GM12878 (cell line): ENCODE measurements around the gene ADCY1. TPM values are rescaled to one million over a fixed set of nuclear protein-coding genes. Genes with fewer than 3 reads are reported as not detected.

Experiments used
- ATAC-seq: fragments of 200-7000 bp; cut with Tn5 transposase; 3 replicates; pipeline ENCODE4 v1.9.1; 2020; ENCODE audit warnings: mild to moderate bottlenecking, moderate library complexity
- BruUV-seq: library from RNA; stranded (reverse); fragments of 400-500 nt; replicated peaks from 2 replicates; lab custom pipeline; 2021; lab: Mats Ljungman, UMichigan
- CTCF ChIA-PET: fragments of 300-600 bp; sonication (Branson Sonifier 250); formaldehyde crosslinking; extraction: SDS; loops from one replicate; lab custom pipeline; 2021; ENCODE audit warnings: inconsistent platforms; lab: Yijun Ruan, JAX
- POLR2A ChIA-PET: fragments of 350-600 bp; formaldehyde crosslinking; extraction: SDS; loops from one replicate; lab custom pipeline; 2021; ENCODE audit warnings: inconsistent platforms; lab: Charles Lee
- RAD21 ChIA-PET: fragments of 300-600 bp; sonication (Branson Sonifier 250); formaldehyde crosslinking; loops from one replicate; lab custom pipeline; 2023; ENCODE audit warnings: antibody characterized with exemption; ENCODE audit not compliant: unreplicated experiment; lab: Charles Lee
- SMC1A ChIA-PET: fragments of 300-600 bp; sonication (Branson Sonifier 250); formaldehyde crosslinking; loops from one replicate; lab custom pipeline; 2023; ENCODE audit not compliant: unreplicated experiment, uncharacterized antibody; lab: Charles Lee
- DNase-seq: peaks from one replicate; pipeline ENCODE4 v3.0.0-alpha.2; 2011; ENCODE audit warnings: low read depth, low spot score
- FAIRE-seq: peaks from 3 replicates; lab custom pipeline; 2011; peaks lifted over from hg19 to GRCh38; lab: Jason Lieb, UNC
- H2AFZ ChIP-seq: 2 replicates; pipeline ENCODE4 v1.6.0; 2011; ENCODE audit warnings: low read depth, low read length, control low read depth; ENCODE audit not compliant: control insufficient read depth
- H3K27ac ChIP-seq: 2 replicates; pipeline ENCODE4 v1.5.1; 2011; ENCODE audit warnings: control low read depth; ENCODE audit not compliant: control insufficient read depth, insufficient read depth
- H3K27me3 ChIP-seq, 2 experiments: replicated peaks in 1 of 2; 2 replicates each; pipeline versions ENCODE4 v1.6.0 to v1.6.1; 2011; ENCODE audit warnings: low read length in 1 of 2; ENCODE audit not compliant: control insufficient read depth in 2 of 2, insufficient read depth in 2 of 2
- H3K36me3 ChIP-seq, 2 experiments: 2 replicates each; pipeline ENCODE4 v1.5.1; 2011; ENCODE audit warnings: low read length in 1 of 2; ENCODE audit not compliant: control insufficient read depth in 2 of 2, insufficient read depth in 2 of 2
- H3K4me1 ChIP-seq: 2 replicates; pipeline ENCODE4 v1.6.1; 2011; ENCODE audit warnings: mild to moderate bottlenecking, low read length, moderate library complexity, mixed read lengths; ENCODE audit not compliant: control insufficient read depth, insufficient read depth
- H3K4me2 ChIP-seq: 2 replicates; pipeline ENCODE4 v1.6.0; 2011; ENCODE audit warnings: control low read depth; ENCODE audit not compliant: control insufficient read depth, insufficient read depth
- H3K4me3 ChIP-seq: fragments of 200-600 bp; sonication (generic); 2 replicates; pipeline ENCODE4 v1.5.1; 2016
- H3K79me2 ChIP-seq: 2 replicates; pipeline ENCODE4 v1.6.0; 2011; ENCODE audit warnings: low read length; ENCODE audit not compliant: control insufficient read depth, insufficient read depth
- H3K9ac ChIP-seq: 2 replicates; pipeline ENCODE4 v1.8.0; 2011; ENCODE audit warnings: low read length, control low read depth, mixed read lengths; ENCODE audit not compliant: control insufficient read depth, insufficient read depth
- H3K9me3 ChIP-seq: replicated peaks from 3 replicates; pipeline ENCODE4 v1.5.1; 2011; ENCODE audit warnings: mild to moderate bottlenecking, low read length; ENCODE audit not compliant: control insufficient read depth, insufficient read depth
- H4K20me1 ChIP-seq: 2 replicates; pipeline ENCODE4 v1.6.0; 2011; ENCODE audit not compliant: control insufficient read depth, insufficient read depth
- ATF7 ChIP-seq: fragments of 450-650 bp; IDR thresholded peaks from 2 replicates; pipeline ENCODE4 v1.6.1; 2016; ENCODE audit warnings: low read depth, mild to moderate bottlenecking
- NFXL1 ChIP-seq: fragments of 450-650 bp; IDR thresholded peaks from 2 replicates; pipeline ENCODE4 v1.6.1; 2017; ENCODE audit warnings: antibody characterized with exemption, mild to moderate bottlenecking, borderline replicate concordance
- POU2F2 ChIP-seq: IDR thresholded peaks from 3 replicates; pipeline ENCODE4 v1.6.1; 2011; ENCODE audit warnings: low read depth, mild to moderate bottlenecking, low read length, borderline replicate concordance
- SMC3 ChIP-seq: IDR thresholded peaks from 2 replicates; pipeline ENCODE4 v1.6.1; 2011; ENCODE audit warnings: low read length, improper control_type of control experiment, borderline replicate concordance
- USF2 ChIP-seq: IDR thresholded peaks from 2 replicates; pipeline ENCODE4 v1.6.1; 2011; ENCODE audit warnings: low read depth, low read length, improper control_type of control experiment, borderline replicate concordance
- ZBTB40 ChIP-seq: fragments of 450-650 bp; IDR thresholded peaks from 2 replicates; pipeline ENCODE4 v1.6.1; 2016; ENCODE audit warnings: mild to moderate bottlenecking, moderate library complexity, borderline replicate concordance
- ZNF687 ChIP-seq: fragments of 450-650 bp; IDR thresholded peaks from 2 replicates; pipeline ENCODE4 v1.6.1; 2017; ENCODE audit warnings: mild to moderate bottlenecking, moderate library complexity
- WGBS: methylation state at CpG from one replicate; pipeline ENCODE4 v1.1.6; 2016; ENCODE audit warnings: low lambda C conversion rate; ENCODE audit not compliant: insufficient replicate concordance, insufficient coverage; ENCODE audit errors: missing lambda C conversion rate; 5-methylcytosine and 5-hydroxymethylcytosine counted together
- in situ Hi-C: fragments of 300-500 bp; cut with MboI; formaldehyde crosslinking; loops from 9 replicates; pipeline ENCODE4 v1.14.3; 2018; ENCODE audit warnings: mixed read lengths
- intact Hi-C: fragments of 100-400 bp; cut with micrococcal nuclease; formaldehyde crosslinking; loops from one replicate; pipeline ENCODE4 v1.14.2; 2022; ENCODE audit not compliant: unreplicated experiment
- polyA plus RNA-seq, 11 experiments: library from polyadenylated mRNA; depleted of rRNA in 4 of 11; unstranded in 6 of 11; stranded (reverse) in 5 of 11; fragments of >200 nt; fragmentation: Nextera tagmentation in 4 of 11; fragmentation: Illumina TruSeq in 1 of 11; extraction: Ambion mirVana in 4 of 11; extraction: Trizol in 1 of 11; gene quantifications; 1 replicate in 1 of 11; 2 replicates in 10 of 11; pipeline versions ENCODE4 v1.2.1 to v1.2.3, GENCODE V29; 2011 to 2016; ENCODE audit warnings: inconsistent platforms in 2 of 11, missing spikeins in 2 of 11, low read depth in 1 of 11
- total RNA-seq, 4 experiments: library from RNA; depleted of rRNA in 3 of 4; stranded (reverse); fragments of >200 nt in 3 of 4; fragmentation: Illumina TruSeq in 1 of 4; extraction: Trizol in 1 of 4; gene quantifications; 2 replicates each; pipeline versions ENCODE4 v1.2.1 to v1.2.3, GENCODE V29; 2013 to 2021

ADCY1 gene
- total and polyA plus RNA-seq, 10 of the 15 experiments (the other 5 are each of a cell fraction or from before 2014, with no cell fraction given), result 0.13 to 1.4 (median 0.45) TPM; not detected in 1

GRCh38 chr7:45591101-45591906 is 17.1 kb downstream of the ADCY1 start (continued):
- no peak for TF ChIP-seq ZBTB40
- no peak for TF ChIP-seq SMC3

GRCh38 chr7:45592230-45592991 is 18.2 kb downstream of the ADCY1 start:
- TF ChIP-seq USF2, result no peak
- no peak for TF ChIP-seq ZNF687
- no peak for TF ChIP-seq NFXL1
- TF ChIP-seq ATF7, result no peak
- TF ChIP-seq POU2F2, result no peak
- no TSS peak for BruUV-seq
- intact Hi-C loops, result no loop called here
- ATAC-seq (no peak), DNase-seq (no peak), FAIRE-seq (no peak)
- WGBS, result 39% methylated on average over 24 of the region's 24 CpGs
- Histone ChIP-seq H4K20me1 (no peaks in the 10 kb centered on the region), H3K9me3 (no peaks in the 10 kb centered on the region), H3K36me3 (no peaks in the 10 kb centered on the region), H3K4me3 (no peak overlapping the region), H3K27ac (no peak overlapping the region), H2AFZ (no peak overlapping the region), H3K4me2 (no peak overlapping the region), H3K4me1 (no peaks in the 10 kb centered on the region), H3K27me3 (no peaks in the 10 kb centered on the region; a peak in 2 of 4 replicates), H3K79me2 (no peaks in the 10 kb centered on the region), H3K9ac (no peak overlapping the region)
- in situ Hi-C loops, result no loop called here
- POLR2A ChIA-PET, result no interaction called here
- RAD21 ChIA-PET, result no interaction called here
- CTCF ChIA-PET, result no interaction called here
- SMC1A ChIA-PET, result no interaction called here
